Natural killer cell treated with Interleukin-12 subunit alpha and Interleukin-12 subunit beta and Interleukin-15 and Interleukin-18, amount 100 ng/mL, for 72 hours (primary cell): Measurements from ENCODE around the gene MAP3K5. TPM values are rescaled to one million over a fixed set of nuclear protein-coding genes. Genes with fewer than 3 reads are reported as not detected.
"Not testable (repeated sequence)": the region's sequence is repeated elsewhere in the genome, so short reads cannot be mapped to it uniquely, and the experiment has no call there.

Source experiments
- ATAC-seq, 2 donors: fragments of 150-1000 bp; cut with Tn5 transposase in 1 of 2; sonication (Bioruptor Pico), chemical (Tn5 transposase) in 1 of 2; 2 replicates each; pipeline ENCODE4 v1.10.0; 2021
- DNase-seq: peaks from one replicate; pipeline ENCODE4 v3.0.0; 2022; ENCODE audit warnings: low spot score
- H3K27ac Mint-ChIP-seq, 2 donors: 1 replicate in 1 of 2; 2 replicates in 1 of 2; pipeline ENCODE4 v1.8.0; 2022; ENCODE audit warnings: mixed read lengths in 2 of 2, mild to moderate bottlenecking in 1 of 2, moderate library complexity in 1 of 2
- H3K27me3 Mint-ChIP-seq, 2 donors: 1 replicate in 1 of 2; 2 replicates in 1 of 2; pipeline ENCODE4 v1.8.0; 2022; ENCODE audit warnings: mixed read lengths in 2 of 2
- H3K36me3 Mint-ChIP-seq: one replicate; pipeline ENCODE4 v1.8.0; 2022; ENCODE audit warnings: mixed read lengths
- H3K4me1 Mint-ChIP-seq, 2 donors: 1 replicate in 1 of 2; 2 replicates in 1 of 2; pipeline ENCODE4 v1.8.0; 2022; ENCODE audit warnings: low read depth in 2 of 2, mixed read lengths in 2 of 2, mild to moderate bottlenecking in 1 of 2
- H3K4me3 Mint-ChIP-seq: one replicate; pipeline ENCODE4 v1.8.0; 2022; ENCODE audit warnings: mixed read lengths
- H3K9me3 Mint-ChIP-seq: 2 replicates; pipeline ENCODE4 v1.8.0; 2022; ENCODE audit warnings: mixed read lengths
- total RNA-seq, 2 donors: library from RNA; stranded (reverse); gene quantifications; one replicate each; pipeline ENCODE4 v1.2.3, GENCODE V29; 2022

MAP3K5 gene
- total RNA-seq, 2 donors from 2014 or later, result 27.9 to 33.0 TPM

DNA sequence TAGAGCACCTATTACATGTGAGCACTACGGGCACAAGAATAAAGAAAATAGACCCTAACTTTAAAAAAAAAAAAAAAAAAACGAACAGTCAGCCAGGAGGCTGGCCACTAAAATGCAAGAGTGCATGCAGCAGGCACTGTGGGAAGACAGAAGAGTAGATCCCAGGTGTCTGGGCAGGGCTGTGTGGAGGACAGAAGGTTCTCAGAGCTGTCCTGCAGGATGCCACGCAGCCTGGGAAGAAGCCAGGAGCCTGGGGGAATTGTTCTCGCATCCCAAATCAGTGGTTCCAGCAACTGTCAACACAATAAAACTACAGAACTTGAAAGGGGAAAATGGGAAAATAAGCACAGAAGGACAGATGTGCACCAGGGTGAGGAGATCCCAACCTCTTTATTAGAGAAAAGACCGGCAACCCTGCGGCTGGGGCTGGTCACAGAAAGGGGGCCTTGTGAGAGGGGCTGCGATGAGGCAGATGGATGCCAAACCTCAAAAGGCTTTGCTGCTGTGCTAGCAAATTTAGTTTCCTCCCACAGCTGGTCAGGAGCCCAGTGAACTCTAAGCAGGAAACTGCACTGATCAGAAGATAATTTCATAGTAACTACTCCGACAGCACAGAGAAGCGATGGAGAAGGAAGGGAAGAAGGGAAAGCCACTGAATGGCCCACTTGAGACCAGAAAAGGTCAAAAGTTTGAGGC, 30.9 kb downstream of the MAP3K5 start:
- DNase-seq (no peak), ATAC-seq (peak; percentile 61 to 66)
- Mint-ChIP-seq H3K27me3 (no peaks in the 10 kb centered on the region), H3K27ac (peak overlapping the region; percentile 84 to 95), H3K4me1 (peaks cover 62 to 64% of the 10 kb centered on the region in 2 donors), H3K4me3 (peak overlapping the region; percentile 87), H3K9me3 (no peaks in the 10 kb centered on the region), H3K36me3 (peaks cover 5% of the 10 kb centered on the region)

DNA sequence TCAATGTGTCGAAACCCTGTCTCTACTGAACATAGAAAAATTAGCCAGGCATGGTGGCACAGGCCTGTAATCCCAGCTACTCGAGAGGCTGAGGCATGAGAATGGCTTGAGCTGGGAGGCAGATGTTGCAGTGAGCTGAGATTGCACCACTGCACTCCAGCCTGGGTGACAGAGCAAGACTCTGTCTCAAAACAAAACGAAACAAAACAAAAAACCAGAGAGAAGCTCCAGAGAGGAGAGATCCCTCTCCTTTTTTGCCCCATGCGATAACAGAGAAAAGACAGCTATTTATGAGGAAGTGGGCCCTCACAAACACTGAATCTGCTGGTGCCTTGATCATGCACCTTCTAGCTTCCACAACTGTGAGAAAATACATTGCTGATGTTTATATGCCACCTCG, 31.5 kb downstream of the MAP3K5 start:
- H3K9me3 Mint-ChIP-seq, H3K36me3 Mint-ChIP-seq, H3K27me3 Mint-ChIP-seq, DNase-seq: not testable (repeated sequence)
- peak overlapping the region; percentile 84 to 95 for H3K27ac Mint-ChIP-seq
- peaks cover 59 to 63% of the 10 kb centered on the region in 2 donors for H3K4me1 Mint-ChIP-seq
- ATAC-seq, result peak; percentile 39 to 70
- H3K4me3 Mint-ChIP-seq, result peak overlapping the region; percentile 87

DNA sequence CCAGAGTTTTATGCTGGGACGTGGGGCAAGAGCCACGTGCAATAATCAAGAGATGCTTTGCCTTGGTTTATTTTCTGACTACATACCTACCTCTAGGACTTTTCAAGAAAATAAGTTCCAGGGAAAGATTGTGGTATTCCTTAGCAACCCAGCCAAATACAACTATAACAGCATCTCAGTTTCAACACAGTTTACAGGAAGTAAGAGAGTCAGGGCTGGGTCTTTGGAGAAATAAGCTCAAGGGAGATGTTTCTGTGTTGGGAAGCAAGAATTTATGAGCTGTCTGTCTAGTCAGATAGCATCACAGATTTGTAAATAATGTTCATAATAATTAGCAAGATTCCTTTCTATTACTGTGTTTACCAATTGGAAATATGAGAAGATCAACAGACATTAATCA, 35.1 kb downstream of the MAP3K5 start:
- ATAC-seq, result no peak
- H3K4me3 Mint-ChIP-seq, result no peak overlapping the region
- H3K9me3 Mint-ChIP-seq, result no peaks in the 10 kb centered on the region
- H3K27me3 Mint-ChIP-seq, result no peaks in the 10 kb centered on the region
- peaks cover 53 to 66% of the 10 kb centered on the region in 2 donors for H3K4me1 Mint-ChIP-seq
- H3K36me3 Mint-ChIP-seq, result peaks cover 5% of the 10 kb centered on the region
- H3K27ac Mint-ChIP-seq, result peak overlapping the region; percentile 56 to 80
- DNase-seq, result no peak

DNA sequence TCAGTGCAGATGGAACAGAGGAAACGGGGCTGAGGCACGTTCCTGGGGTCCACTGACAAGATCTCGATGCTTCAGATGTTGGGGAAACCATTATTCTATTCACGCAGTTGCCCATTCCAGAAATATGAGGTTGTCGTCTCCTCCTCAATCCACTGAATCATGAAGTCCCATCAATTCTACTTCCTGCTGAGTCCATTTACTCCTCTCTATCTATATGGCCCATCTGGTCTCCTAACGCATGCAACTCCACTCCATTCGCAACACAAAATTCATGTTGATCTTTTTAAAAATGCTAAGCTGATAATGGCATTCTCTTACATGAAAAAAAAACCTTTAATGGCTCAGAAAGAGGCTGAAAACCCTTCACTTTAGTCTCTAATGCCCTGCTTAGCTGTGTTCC, 37.5 kb downstream of the MAP3K5 start:
- no peak overlapping the region for H3K4me3 Mint-ChIP-seq

DNA sequence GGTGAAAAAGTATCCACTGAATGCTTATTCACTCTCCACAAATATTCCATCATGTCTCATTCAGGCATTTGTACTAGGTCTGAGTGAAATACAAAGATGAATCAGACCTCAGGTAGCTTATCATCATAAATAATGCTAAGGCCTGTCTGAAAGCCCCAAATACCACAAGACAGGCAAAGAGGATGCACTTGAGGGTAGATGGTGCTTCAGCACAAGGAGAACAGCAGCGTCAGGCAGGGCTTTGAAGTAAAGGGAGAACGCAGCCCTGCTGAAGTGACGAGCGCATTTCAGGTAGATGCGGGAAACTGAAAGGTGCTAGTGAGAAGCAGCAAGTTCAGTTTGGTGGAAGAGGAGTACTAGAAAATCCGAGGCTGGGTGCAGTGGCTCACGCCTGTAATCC, 38.7 kb downstream of the MAP3K5 start:
- ATAC-seq (peak in 1 of 2 donors; percentile 65), DNase-seq (no peak)
- H3K4me1 Mint-ChIP-seq, result peaks cover 63 to 78% of the 10 kb centered on the region in 2 donors
- H3K27ac Mint-ChIP-seq, result peak overlapping the region; percentile 80 to 85
- H3K9me3 Mint-ChIP-seq, result no peaks in the 10 kb centered on the region
- H3K27me3 Mint-ChIP-seq, result no peaks in the 10 kb centered on the region
- H3K4me3 Mint-ChIP-seq, result peak overlapping the region; percentile 75
- H3K36me3 Mint-ChIP-seq, result peaks cover 5% of the 10 kb centered on the region

More for the DNA sequence above, 37.5 kb downstream of the MAP3K5 start:
- H3K9me3 Mint-ChIP-seq, result no peaks in the 10 kb centered on the region
- peaks cover 59 to 73% of the 10 kb centered on the region in 2 donors for H3K4me1 Mint-ChIP-seq
- H3K36me3 Mint-ChIP-seq, result peaks cover 5% of the 10 kb centered on the region
- H3K27me3 Mint-ChIP-seq, result no peaks in the 10 kb centered on the region
- H3K27ac Mint-ChIP-seq, result peak overlapping the region in 1 of 2 donors; percentile 80
- DNase-seq (no peak), ATAC-seq (no peak)

DNA sequence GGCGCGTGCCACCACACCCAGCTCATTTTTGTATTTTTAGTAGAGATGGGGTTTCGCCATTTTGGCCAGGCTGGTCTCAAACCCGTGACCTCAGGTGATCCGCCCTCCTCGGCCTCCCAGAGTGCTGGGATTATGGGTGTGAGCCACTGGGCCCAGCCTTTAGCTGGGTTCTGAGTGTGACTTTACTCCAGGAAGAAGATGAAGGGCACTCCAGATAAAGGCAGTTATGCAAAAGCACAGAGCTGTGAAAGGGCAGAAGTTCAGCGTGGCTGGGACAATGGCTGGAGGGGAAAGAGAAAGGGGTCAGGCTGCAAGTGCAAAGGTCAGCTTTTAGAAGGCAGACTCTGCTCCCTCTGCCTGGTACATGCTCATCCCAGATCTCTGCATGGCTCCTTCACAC, 39.7 kb downstream of the MAP3K5 start:
- ATAC-seq, result peak in 1 of 2 donors; percentile 26
- Mint-ChIP-seq H3K27ac (peak overlapping the region; percentile 80 to 85), H3K4me3 (peak overlapping the region; percentile 75)

DNA sequence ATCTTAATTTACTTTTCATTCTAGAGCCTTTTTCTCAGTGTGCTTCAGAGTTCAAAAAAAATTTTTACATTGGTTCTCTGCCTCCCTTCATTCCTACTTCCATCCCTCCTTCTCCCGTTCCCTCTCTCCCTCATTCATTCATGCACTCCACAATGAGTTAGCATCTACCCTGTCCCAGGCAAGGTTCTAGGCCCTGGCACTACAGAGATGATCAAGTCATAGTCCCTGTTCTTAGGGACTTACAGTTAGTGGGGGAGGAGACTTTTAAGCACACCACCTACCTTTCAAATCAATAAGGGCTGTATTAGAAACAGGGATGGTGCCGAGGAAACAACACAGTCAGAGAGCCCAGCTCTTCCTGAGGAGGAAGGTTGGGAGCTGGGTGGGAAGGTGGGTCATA, 40.3 kb downstream of the MAP3K5 start:
- Mint-ChIP-seq H3K4me3 (peak overlapping the region; percentile 75), H3K27ac (peak overlapping the region; percentile 80 to 85), H3K4me1 (peaks cover 73 to 90% of the 10 kb centered on the region in 2 donors), H3K9me3 (no peaks in the 10 kb centered on the region), H3K27me3 (no peaks in the 10 kb centered on the region), H3K36me3 (peaks cover 2% of the 10 kb centered on the region)
- DNase-seq (no peak), ATAC-seq (no peak)

More for the DNA sequence above, 39.7 kb downstream of the MAP3K5 start:
- Mint-ChIP-seq H3K9me3 (no peaks in the 10 kb centered on the region), H3K4me1 (peaks cover 71 to 88% of the 10 kb centered on the region in 2 donors), H3K36me3 (peaks cover 5% of the 10 kb centered on the region), H3K27me3 (no peaks in the 10 kb centered on the region)
- DNase-seq, result no peak

DNA sequence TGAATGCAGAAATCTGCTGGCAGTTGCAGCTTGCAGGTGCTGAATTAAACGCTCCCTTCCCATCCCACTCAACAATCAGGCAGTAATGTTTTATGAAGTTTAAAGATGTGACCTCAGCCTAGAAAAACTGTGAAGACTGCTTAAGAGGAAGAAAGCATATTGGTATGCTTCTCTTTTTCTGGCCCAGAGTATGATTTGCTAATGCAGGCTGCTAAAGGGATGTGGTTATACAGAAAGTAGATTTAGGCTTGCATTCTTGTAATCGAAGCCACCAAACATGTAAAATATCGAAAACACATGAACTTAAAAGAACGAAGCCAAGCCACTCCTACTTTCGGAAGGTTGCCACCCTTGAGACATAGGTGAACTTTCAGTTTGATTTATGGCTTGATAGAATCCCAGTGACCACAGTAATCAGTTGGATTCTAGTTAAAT, 40.7 kb downstream of the MAP3K5 start:
- DNase-seq (peak; percentile 67), ATAC-seq (peak; percentile 85 to 87)
- H3K36me3 Mint-ChIP-seq, result no peaks in the 10 kb centered on the region
- H3K27me3 Mint-ChIP-seq, result no peaks in the 10 kb centered on the region
- H3K4me3 Mint-ChIP-seq, result peak overlapping the region; percentile 75
- H3K27ac Mint-ChIP-seq, result peak overlapping the region; percentile 80 to 85
- no peaks in the 10 kb centered on the region for H3K9me3 Mint-ChIP-seq
- H3K4me1 Mint-ChIP-seq, result peaks cover 72 to 88% of the 10 kb centered on the region in 2 donors

DNA sequence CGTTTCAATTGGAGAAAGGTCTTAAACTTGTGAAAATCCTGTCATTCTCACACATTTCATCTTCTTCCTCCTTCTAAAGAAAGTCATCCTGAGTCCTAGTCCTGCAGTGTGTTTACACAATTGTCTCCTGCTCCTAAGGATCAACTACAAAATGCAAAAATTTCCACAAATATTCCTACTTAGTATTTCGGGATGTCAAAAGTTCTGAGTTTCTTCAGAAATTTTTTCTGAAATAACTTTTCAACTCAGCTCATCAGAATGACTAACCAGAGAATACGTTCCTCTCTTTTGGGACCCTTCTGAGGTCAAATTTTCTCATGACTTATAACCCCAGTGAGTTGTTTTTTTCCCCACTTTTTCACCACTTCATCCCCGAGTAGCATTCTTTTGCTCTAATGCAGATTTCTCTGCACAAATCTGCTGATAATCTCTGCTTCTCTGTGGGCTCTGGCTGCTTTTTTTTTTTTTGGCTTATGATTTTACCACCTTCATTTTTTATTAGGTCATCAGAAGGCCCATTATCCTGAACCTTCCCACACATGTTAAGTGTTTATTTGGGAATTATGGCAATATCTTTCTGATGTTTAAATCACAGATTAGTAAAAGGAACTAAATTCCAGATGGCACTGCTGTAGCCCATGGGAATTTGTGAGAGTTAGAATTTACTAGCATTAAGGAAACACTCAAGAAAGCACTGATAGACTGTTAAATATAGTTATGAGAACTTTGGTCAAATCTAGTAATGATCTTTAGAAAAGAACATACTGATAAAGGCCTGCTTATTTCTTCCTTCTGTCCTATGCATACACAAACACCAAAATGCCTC, 41.4 kb downstream of the MAP3K5 start:
- Mint-ChIP-seq H3K4me3 (peak overlapping the region; percentile 75), H3K36me3 (no peaks in the 10 kb centered on the region), H3K9me3 (no peaks in the 10 kb centered on the region), H3K27me3 (no peaks in the 10 kb centered on the region), H3K4me1 (peaks cover 73 to 88% of the 10 kb centered on the region in 2 donors), H3K27ac (peak overlapping the region; percentile 80 to 85)
- DNase-seq (no peak), ATAC-seq (no peak)

DNA sequence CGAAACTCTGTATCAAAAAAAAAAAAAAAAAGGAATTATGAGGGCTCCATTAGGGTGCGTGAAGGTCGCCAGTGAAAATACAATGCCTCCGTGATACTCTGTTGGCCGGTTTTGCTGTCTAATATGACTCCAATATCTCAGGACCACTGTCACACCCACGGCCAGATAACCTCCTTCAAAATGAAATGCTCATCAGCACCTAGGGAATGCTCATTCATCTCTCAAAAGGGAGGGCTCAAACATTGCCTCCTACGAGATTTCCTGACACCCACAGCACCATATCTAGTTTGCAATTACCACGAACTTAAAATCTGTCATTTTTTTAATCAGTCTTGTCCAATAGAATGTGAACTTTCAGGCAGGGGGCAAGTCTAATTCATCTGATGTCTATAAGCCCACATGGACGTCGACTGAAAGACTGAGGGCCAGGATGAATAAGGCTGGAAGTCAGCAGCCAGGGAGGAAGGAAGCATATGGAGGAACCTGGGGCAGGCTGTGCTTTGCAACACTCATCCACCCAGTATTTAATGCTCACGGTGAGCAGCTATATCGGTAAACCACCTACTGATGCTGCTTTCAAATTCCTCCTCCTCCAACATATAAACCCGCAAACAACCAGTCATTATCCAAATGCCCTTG, 42.8 kb downstream of the MAP3K5 start:
- Mint-ChIP-seq H3K36me3 (no peaks in the 10 kb centered on the region), H3K27me3 (no peaks in the 10 kb centered on the region), H3K4me1 (peaks cover 65 to 80% of the 10 kb centered on the region in 2 donors), H3K27ac (peak overlapping the region; percentile 80 to 85), H3K4me3 (peak overlapping the region; percentile 47), H3K9me3 (no peaks in the 10 kb centered on the region)
- ATAC-seq (no peak), DNase-seq (no peak)

DNA sequence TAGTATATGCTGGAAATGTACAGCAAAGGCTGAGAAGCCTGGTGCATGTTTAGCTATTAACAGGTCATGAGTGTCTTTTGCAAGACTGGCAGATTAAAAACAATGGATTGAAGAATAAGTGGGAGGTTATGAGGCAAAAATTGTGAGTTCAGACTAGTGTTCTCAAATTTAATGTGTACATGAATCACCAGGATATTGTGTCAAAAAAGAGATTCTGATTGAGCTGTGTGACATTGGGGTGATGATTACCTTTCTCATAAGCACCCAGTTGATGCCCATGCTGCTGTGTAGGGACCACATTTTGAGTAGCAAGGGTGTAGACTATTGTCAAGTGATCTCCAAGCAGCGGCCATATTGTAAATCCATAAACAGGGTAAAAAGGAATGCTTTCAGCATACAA, 44.8 kb downstream of the MAP3K5 start:
- no peak overlapping the region for H3K4me3 Mint-ChIP-seq

DNA sequence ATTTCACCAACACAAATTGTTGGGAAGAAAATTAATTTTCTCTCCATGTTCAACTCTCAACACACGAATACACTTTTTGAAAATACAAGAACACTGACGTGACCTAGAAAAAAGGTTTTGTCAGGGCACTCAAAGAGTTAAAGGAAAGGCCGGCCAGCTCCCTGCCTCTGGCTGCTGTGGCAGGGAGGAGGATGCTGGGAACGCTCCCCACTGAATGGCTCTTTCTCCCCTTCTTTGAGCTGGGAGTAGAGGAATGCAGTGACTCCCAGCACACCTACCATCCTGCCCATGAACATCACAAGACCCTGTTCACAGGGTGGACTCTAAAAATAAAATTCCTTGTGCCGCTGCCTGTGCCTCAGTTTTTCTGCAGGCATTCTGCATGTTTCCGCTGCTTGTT, 47.0 kb downstream of the MAP3K5 start:
- Mint-ChIP-seq H3K4me3 (no peak overlapping the region), H3K36me3 (no peaks in the 10 kb centered on the region), H3K27ac (peak overlapping the region; percentile 10 to 46), H3K9me3 (no peaks in the 10 kb centered on the region), H3K4me1 (peaks cover 49 to 55% of the 10 kb centered on the region in 2 donors), H3K27me3 (no peaks in the 10 kb centered on the region)
- DNase-seq, result no peak
- ATAC-seq, result no peak

More for the DNA sequence above, 44.8 kb downstream of the MAP3K5 start:
- Mint-ChIP-seq H3K36me3 (no peaks in the 10 kb centered on the region), H3K27ac (peak overlapping the region; percentile 32 to 85), H3K9me3 (no peaks in the 10 kb centered on the region), H3K27me3 (no peaks in the 10 kb centered on the region), H3K4me1 (peaks cover 63 to 66% of the 10 kb centered on the region in 2 donors)
- ATAC-seq (no peak), DNase-seq (no peak)

DNA sequence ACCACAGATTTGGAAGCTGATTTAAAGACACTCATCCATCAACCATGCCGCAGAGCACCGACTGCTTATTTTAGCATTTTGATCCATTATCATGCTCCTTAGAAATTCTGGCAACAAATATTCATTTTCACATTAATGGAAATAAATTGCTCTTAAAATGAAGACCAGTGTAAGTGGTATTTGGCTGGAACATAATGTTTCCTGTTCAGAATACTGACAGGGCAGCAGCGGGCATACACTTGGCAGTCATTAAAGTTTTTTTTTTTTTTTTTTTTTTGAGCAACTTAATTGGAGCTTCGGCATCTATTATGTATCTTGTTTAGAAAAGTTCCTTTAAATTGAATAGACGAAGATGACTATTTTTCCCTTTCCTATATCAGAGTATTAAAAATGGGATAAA, 47.4 kb downstream of the MAP3K5 start:
- Mint-ChIP-seq H3K27me3 (no peaks in the 10 kb centered on the region), H3K27ac (no peak overlapping the region), H3K36me3 (no peaks in the 10 kb centered on the region), H3K4me3 (no peak overlapping the region), H3K9me3 (no peaks in the 10 kb centered on the region), H3K4me1 (peaks cover 49 to 55% of the 10 kb centered on the region in 2 donors)
- ATAC-seq (no peak), DNase-seq (no peak)
